Thyroid gland (tissue), 4 donors: ENCODE measurements around the gene OR14A16.

Source experiments
- POLR2A ChIP-seq, 2 donors: fragments of 450-650 bp; IDR thresholded peaks; one replicate each; pipeline ENCODE4 v1.6.1; 2017; ENCODE audit warnings: antibody characterized with exemption in 2 of 2, mild to moderate bottlenecking in 2 of 2, moderate library complexity in 1 of 2
- TF ChIP-seq, protein P1 (sequence below), 6 experiments: fragments of 200-600 bp in 3 of 6; fragments of 450-650 bp in 3 of 6; sonication (generic) in 3 of 6; IDR thresholded peaks; one replicate each; pipeline ENCODE4 v1.5.1; 2016 to 2019; ENCODE audit warnings: antibody characterized with exemption in 6 of 6, mild to moderate bottlenecking in 2 of 6, inconsistent platforms in 1 of 6, moderate library complexity in 1 of 6

DNA sequence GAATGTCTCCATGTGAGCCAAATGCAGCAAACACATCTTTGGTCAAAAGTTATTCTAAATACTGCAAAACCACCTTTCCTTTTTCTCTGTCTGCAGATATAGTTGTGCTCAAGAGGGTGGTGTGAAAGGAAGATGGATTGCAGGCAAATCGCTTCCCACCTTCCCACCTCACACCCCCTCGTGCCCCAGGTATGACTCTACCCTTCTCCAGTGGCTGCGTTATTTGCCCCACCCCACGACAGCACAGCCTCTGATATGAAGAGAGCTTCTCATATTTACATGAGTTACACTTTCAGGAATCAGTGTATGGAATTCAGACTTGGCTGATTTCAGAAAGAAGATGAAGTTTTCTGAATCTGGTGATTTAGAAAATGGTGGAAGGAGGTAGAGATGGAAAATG is 38.8 kb upstream of the OR14A16 start:
- TF ChIP-seq, protein P1, sequence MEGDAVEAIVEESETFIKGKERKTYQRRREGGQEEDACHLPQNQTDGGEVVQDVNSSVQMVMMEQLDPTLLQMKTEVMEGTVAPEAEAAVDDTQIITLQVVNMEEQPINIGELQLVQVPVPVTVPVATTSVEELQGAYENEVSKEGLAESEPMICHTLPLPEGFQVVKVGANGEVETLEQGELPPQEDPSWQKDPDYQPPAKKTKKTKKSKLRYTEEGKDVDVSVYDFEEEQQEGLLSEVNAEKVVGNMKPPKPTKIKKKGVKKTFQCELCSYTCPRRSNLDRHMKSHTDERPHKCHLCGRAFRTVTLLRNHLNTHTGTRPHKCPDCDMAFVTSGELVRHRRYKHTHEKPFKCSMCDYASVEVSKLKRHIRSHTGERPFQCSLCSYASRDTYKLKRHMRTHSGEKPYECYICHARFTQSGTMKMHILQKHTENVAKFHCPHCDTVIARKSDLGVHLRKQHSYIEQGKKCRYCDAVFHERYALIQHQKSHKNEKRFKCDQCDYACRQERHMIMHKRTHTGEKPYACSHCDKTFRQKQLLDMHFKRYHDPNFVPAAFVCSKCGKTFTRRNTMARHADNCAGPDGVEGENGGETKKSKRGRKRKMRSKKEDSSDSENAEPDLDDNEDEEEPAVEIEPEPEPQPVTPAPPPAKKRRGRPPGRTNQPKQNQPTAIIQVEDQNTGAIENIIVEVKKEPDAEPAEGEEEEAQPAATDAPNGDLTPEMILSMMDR (IDR thresholded peaks at IDR 0.05) = no peak
- no peak for TF ChIP-seq POLR2A (IDR thresholded peaks at IDR 0.05)
